Measurements from ENCODE around the gene PAK1.

The PAK1 gene

GRCh38 chr11:77435972-77436371 is 37.9 kb downstream of the PAK1 start:
- no peak for DNase-seq (ENCODE audit: low read depth)

DNA sequence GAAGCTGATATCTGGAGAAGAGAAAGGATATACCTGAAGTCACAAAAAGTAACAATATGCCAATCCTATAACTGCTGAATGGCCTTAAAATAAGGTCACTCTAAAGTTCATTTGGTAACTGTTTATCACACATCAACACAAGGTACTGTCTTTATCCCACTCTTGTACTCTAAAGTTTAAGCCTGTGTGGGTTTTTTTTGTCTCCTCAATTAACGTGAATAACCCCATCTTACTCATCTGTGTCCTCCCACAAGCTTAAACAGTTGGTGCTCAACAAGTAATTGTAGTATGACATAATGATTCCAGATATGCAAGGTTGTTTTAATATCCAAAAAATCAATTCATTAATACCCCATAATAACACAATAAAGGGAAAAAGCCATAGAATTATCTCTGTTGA is 42.1 kb downstream of the PAK1 start:
- no peak for DNase-seq (ENCODE audit: low read depth)

GRCh38 chr11:77428598-77428997 is 45.3 kb downstream of the PAK1 start:
- DNase-seq (ENCODE audit: low read depth): no peak

GRCh38 chr11:77425346-77425745 is 48.5 kb downstream of the PAK1 start:
- DNase-seq (ENCODE audit: low read depth): no peak

DNA sequence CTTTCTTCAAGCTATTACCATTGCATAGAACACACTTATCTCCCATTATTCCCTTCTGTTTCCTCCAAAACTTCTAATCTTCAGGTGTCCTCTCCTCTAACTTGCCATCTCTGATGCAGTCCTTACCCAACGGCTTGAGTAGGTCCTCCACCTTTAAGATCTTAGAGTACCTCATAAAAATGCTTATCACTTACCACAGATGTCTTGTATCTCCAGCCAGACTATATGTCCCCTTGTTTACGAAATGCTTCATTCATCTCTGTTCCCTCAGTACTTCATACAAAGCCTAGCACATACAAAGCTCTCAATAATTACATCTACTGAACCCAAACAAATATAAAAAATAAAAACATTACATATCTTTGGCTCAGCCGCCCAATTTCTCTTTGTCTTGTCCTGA is 49.2 kb downstream of the PAK1 start:
- no peak for DNase-seq (ENCODE audit: low read depth)

GRCh38 chr11:77423624-77424023 is 50.3 kb downstream of the PAK1 start:
- DNase-seq (ENCODE audit: low read depth): no peak

- no peak for DNase-seq (ENCODE audit: low read depth)
Measured at GRCh38 chr11:77422687-77423086, 51.2 kb downstream of the PAK1 start.

- no peak for DNase-seq (ENCODE audit: low read depth)
Measured at GRCh38 chr11:77421041-77421723, 52.7 kb downstream of the PAK1 start.

DNA sequence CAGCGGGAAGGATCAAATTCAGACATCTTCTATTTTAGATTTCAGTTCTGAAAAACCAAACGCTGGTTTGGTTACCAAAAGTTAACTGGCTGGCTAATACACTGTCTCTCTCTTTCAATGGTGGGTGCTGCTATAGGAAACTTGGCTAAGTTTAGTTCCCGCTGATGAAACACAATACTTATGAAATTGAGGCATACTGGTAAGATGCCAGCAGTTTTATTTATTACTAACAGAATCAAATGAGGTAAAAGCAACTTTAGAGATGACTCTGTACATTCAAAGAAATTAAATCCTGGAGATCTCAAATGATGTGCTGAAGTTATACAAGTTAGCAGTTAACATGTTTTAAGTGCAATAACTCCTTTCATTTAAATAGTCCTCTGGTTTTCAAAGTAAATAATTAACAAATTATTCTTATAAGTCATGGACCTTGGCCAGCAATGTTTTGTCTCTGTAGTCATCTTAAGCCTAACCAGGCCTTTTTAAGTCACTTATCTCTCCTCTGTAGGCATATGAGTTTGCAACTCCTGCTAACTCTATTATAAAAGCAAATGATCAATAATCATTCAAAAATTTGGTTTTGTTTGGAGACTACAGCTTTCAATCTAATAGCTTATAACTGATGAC is 54.8 kb downstream of the PAK1 start:
- DNase-seq (ENCODE audit: low read depth): no peak

- no peak for DNase-seq (ENCODE audit: low read depth)
Measured at GRCh38 chr11:77418155-77418970, 55.5 kb downstream of the PAK1 start.

DNA sequence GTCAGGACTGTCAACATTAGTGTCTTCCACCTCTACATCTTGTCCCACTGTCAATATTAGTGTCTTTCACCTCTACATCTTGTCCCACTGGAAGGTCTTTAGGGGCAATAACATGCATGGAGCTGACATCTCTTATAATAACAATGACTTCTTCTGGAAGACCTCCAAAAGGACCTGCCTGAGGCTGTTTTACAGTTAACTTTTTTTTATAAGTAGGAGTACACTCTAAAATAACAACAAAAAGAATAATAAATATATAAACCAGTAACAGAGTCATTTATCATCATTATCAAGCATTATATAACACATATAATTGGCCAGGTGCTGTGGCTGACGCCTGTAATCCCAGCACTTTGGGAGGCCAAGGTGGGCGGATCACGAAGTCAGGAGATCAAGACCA is 57.5 kb downstream of the PAK1 start:
- no peak for DNase-seq (ENCODE audit: low read depth)

GRCh38 chr11:77413850-77414460 is 59.9 kb downstream of the PAK1 start:
- no peak for DNase-seq (ENCODE audit: low read depth)

DNA sequence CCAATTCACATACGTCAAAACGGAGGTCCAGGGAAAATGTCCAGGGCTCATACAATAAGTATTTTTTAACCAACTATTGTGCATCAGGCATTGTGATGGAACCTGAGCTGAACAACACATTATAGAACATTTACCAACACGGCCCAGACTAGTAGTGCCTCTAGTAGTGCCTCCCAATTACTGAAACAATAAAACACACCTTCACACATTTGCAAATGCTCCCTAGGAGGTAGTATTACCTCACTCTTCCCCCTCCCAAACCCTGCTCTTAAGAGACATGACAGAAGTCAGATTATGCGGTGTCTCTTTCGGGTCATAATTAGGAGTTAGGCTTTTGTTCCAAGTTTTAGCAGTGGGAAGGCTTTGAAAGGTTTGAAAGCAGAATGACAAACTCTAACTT is 61.1 kb downstream of the PAK1 start:
- no peak for DNase-seq (ENCODE audit: low read depth)

GRCh38 chr11:77411717-77412441 is 62.0 kb downstream of the PAK1 start:
- DNase-seq (ENCODE audit: low read depth): peak; percentile 71

DNA sequence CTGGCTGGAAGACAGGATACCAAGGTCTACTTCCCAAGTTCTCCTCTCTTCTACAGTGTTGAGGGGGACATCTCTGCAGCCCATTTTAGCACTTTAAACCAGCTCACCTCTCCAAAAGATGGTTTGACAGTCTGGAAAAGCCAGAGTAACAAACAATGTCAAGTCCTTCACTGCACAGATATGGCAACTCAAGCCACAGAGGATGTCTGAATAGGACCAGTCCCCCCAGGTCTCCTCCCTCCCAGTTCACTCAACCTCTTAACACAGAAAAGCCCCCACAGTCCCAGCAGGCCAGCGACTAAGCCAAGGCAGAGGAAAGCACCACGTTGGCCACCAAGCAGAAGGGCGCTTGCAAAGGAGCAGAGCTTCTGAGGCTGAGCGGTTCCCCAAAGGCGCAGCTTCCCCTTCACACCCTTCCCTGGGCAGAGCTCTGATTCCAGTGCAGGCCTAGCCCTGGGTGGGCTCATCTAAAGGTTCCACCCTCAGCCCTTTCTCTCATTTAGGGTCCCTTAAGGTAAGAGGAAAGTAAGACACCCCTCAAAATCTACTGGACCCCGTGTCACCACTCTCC is 62.7 kb downstream of the PAK1 start:
- peak; percentile 15 for DNase-seq (ENCODE audit: low read depth)

- no peak for DNase-seq (ENCODE audit: low read depth)
Measured at GRCh38 chr11:77410076-77410827, 63.6 kb downstream of the PAK1 start.

DNA sequence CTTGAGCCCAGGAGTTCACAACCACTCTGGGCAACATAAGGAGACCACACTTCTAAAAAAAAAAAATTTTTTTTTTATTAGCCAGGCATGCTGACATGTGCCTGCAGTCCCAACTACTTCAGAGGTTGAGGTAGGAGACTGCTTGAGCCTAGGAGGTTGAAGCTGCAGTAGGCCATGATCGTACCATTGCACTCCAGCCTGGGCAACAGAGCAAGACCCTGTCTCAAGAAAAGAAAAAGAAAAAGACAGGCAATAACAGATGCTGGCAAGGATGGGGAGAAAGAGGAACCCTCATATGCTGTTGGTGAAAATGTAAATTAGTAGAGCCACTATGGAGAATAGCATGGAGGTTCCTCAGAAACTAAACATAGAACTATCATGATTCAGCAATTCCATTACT is 64.8 kb downstream of the PAK1 start:
- DNase-seq (ENCODE audit: low read depth): no peak

GRCh38 chr11:77407613-77408012 is 66.3 kb downstream of the PAK1 start:
- peak; percentile 74 for DNase-seq (ENCODE audit: low read depth)

DNA sequence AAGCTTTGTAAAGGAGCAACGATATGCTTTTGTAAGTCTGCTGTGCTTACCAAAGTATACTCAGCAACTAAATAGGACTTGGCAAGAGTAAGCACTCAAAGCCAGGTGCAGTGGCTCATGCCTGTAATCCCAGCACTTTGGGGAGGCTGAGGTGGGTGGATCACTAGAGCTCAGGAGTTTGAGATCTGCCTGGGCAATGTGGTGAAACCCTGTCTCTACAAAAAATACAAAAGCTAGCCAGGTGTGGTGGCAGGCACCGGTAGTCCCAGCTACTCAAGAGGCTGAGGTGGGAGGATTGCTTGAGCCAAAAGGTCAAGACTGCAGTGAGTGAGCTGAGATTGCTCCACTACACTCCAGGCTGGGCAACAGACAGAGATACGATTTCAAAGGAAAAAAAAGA is 67.5 kb downstream of the PAK1 start:
- no peak for DNase-seq (ENCODE audit: low read depth)

- no peak for DNase-seq (ENCODE audit: low read depth)
Measured at GRCh38 chr11:77403211-77403610, 70.7 kb downstream of the PAK1 start.

DNA sequence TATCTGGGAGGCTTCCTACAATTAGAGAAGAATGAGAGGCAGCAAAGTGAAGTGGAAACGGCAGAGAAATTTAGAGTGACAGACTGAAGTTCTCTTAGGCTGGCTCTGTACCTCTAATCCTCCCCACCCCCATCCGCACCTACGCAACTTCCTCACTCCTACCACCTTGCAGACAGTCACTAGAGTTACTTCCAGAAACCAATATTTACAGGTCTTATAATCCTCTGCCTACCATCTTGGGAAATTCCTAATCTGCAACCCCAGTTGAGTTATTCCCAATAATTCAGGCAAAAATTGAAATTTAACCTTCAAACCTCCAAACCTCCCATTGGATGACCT is 71.7 kb downstream of the PAK1 start:
- no peak for DNase-seq (ENCODE audit: low read depth)

Data from GM04504 (cell line).